H1 (cell line): ENCODE data around the gene DHCR24. TPM values are rescaled to one million over a fixed set of nuclear protein-coding genes. Genes with fewer than 3 reads are reported as not detected.

Experiments used
- CTCF ChIA-PET: fragments of 300-600 bp; sonication (Branson Sonifier 250); formaldehyde crosslinking; loops from one replicate; lab custom pipeline; 2021; ENCODE audit not compliant: partially characterized antibody; lab: Charles Lee
- POLR2A ChIA-PET: fragments of 300-600 bp; sonication (Branson Sonifier 250); formaldehyde crosslinking; loops from one replicate; lab custom pipeline; 2021; ENCODE audit warnings: inconsistent platforms; ENCODE audit not compliant: partially characterized antibody; lab: Charles Lee
- DNase-seq, 2 experiments: peaks; one replicate each; pipeline versions ENCODE4 v3.0.0 to v3.0.0-alpha.2; 2010 to 2022; ENCODE audit warnings: low spot score in 2 of 2, low read depth in 1 of 2, mixed read lengths in 1 of 2
- FAIRE-seq: peaks from 2 replicates; lab custom pipeline; 2011; peaks lifted over from hg19 to GRCh38; lab: Jason Lieb, UNC
- H2AFZ ChIP-seq: 2 replicates; pipeline ENCODE4 v1.8.1; 2012; ENCODE audit warnings: low read length, inconsistent platforms
- H2AK5ac ChIP-seq: 2 replicates; pipeline ENCODE4 v1.6.1; 2013; ENCODE audit warnings: low read depth, low read length
- H2BK120ac ChIP-seq: replicated peaks from 2 replicates; pipeline ENCODE3; 2013; ENCODE audit warnings: low read depth, low read length, inconsistent platforms
- H2BK12ac ChIP-seq: 2 replicates; pipeline ENCODE4 v1.6.1; 2013; ENCODE audit warnings: low read depth, low read length
- H2BK15ac ChIP-seq: 2 replicates; pipeline ENCODE4 v1.6.1; 2013; ENCODE audit warnings: low read length
- H2BK20ac ChIP-seq: 2 replicates; pipeline ENCODE4 v1.6.1; 2013; ENCODE audit warnings: low read length
- H2BK5ac ChIP-seq: 2 replicates; pipeline ENCODE4 v1.6.1; 2013; ENCODE audit warnings: low read depth, low read length
- H3K14ac ChIP-seq: 2 replicates; pipeline ENCODE4 v1.6.1; 2013; ENCODE audit warnings: inconsistent platforms; ENCODE audit not compliant: insufficient read length
- H3K18ac ChIP-seq: 2 replicates; pipeline ENCODE4 v1.6.1; 2013; ENCODE audit warnings: low read length; ENCODE audit errors: extremely low read depth
- H3K23ac ChIP-seq: 2 replicates; pipeline ENCODE4 v1.6.1; 2013; ENCODE audit warnings: inconsistent platforms; ENCODE audit not compliant: insufficient read length
- H3K23me2 ChIP-seq: 2 replicates; pipeline ENCODE4 v1.6.1; 2013; ENCODE audit warnings: low read depth, low read length
- H3K27ac ChIP-seq: 2 replicates; pipeline ENCODE4 v1.6.1; 2011; ENCODE audit warnings: low read depth, low read length, inconsistent platforms
- H3K27me3 ChIP-seq, 4 experiments: replicated peaks in 1 of 4; 1 replicate in 1 of 4; 2 replicates in 3 of 4; pipeline versions ENCODE4 v1.6.1 to v1.8.1; 2011 to 2013; ENCODE audit warnings: low read length in 3 of 4, mild to moderate bottlenecking in 3 of 4, inconsistent platforms in 2 of 4, mixed read lengths in 2 of 4, moderate library complexity in 1 of 4; ENCODE audit not compliant: control insufficient read depth in 3 of 4, insufficient read depth in 3 of 4; ENCODE audit errors: extremely low read depth in 1 of 4
- H3K36me3 ChIP-seq, 4 experiments: 2 replicates each; pipeline versions ENCODE4 v1.6.1 to v1.8.1; 2011 to 2013; ENCODE audit warnings: mild to moderate bottlenecking in 4 of 4, low read length in 3 of 4, moderate library complexity in 2 of 4, control low read depth in 1 of 4, inconsistent platforms in 1 of 4; ENCODE audit not compliant: insufficient read depth in 4 of 4, control insufficient read depth in 2 of 4
- H3K4ac ChIP-seq: replicated peaks from 2 replicates; pipeline ENCODE3; 2013; ENCODE audit warnings: low read length, low read depth, mixed read lengths, inconsistent platforms; ENCODE audit not compliant: insufficient read length
- H3K4me1 ChIP-seq, 4 experiments: replicated peaks in 1 of 4; 1 replicate in 1 of 4; 2 replicates in 3 of 4; pipeline versions ENCODE4 v1.6.1 to v1.8.1; 2011 to 2013; ENCODE audit warnings: low read length in 3 of 4, inconsistent platforms in 2 of 4, mixed read lengths in 1 of 4; ENCODE audit not compliant: insufficient read depth in 4 of 4, control insufficient read depth in 3 of 4
- H3K4me2 ChIP-seq, 2 experiments: 2 replicates each; pipeline versions ENCODE4 v1.6.1 to v1.8.1; 2011 to 2013; ENCODE audit warnings: low read depth in 2 of 2, low read length in 2 of 2, control low read depth in 1 of 2, inconsistent platforms in 1 of 2, mild to moderate bottlenecking in 1 of 2; ENCODE audit not compliant: insufficient read depth in 1 of 2
- H3K4me3 ChIP-seq, 4 experiments: fragments of 200-600, 300-600 bp in 1 of 4; sonication (generic), shearing (Covaris generic), sonication (Bioruptor Twin) in 1 of 4; 2 replicates each; pipeline versions ENCODE4 v1.5.1 to v1.8.1; 2011 to 2016; ENCODE audit warnings: low read length in 4 of 4, low read depth in 3 of 4, control low read depth in 2 of 4, inconsistent platforms in 2 of 4, mild to moderate bottlenecking in 2 of 4, mixed read lengths in 1 of 4, moderate library complexity in 1 of 4; ENCODE audit not compliant: insufficient read depth in 2 of 4; ENCODE audit errors: extremely low read depth in 1 of 4
- H3K56ac ChIP-seq: replicated peaks from 2 replicates; pipeline ENCODE3; 2013; ENCODE audit warnings: low read depth, mild to moderate bottlenecking, mixed read lengths, low read length, inconsistent platforms; ENCODE audit not compliant: insufficient read length
- H3K79me1 ChIP-seq: 2 replicates; pipeline ENCODE4 v1.6.1; 2013; ENCODE audit warnings: low read depth, low read length, control low read depth
- H3K79me2 ChIP-seq, 2 experiments: 2 replicates each; pipeline versions ENCODE4 v1.6.1 to v1.8.1; 2012 to 2013; ENCODE audit warnings: low read length in 2 of 2, mild to moderate bottlenecking in 2 of 2, inconsistent platforms in 1 of 2; ENCODE audit not compliant: insufficient read depth in 2 of 2, control insufficient read depth in 1 of 2
- H3K9ac ChIP-seq, 4 experiments: replicated peaks in 1 of 4; 1 replicate in 1 of 4; 2 replicates in 3 of 4; pipeline versions ENCODE4 v1.6.1 to v1.8.1; 2011 to 2013; ENCODE audit warnings: low read depth in 3 of 4, low read length in 3 of 4, control low read depth in 2 of 4, mild to moderate bottlenecking in 2 of 4, moderate library complexity in 2 of 4, inconsistent platforms in 1 of 4; ENCODE audit errors: extremely low read depth in 1 of 4
- H3K9me3 ChIP-seq, 2 experiments: 2 replicates each; pipeline versions ENCODE4 v1.6.1 to v1.8.1; 2012 to 2013; ENCODE audit warnings: mild to moderate bottlenecking in 2 of 2, moderate library complexity in 2 of 2, control low read depth in 1 of 2, inconsistent platforms in 1 of 2, low read depth in 1 of 2, low read length in 1 of 2, mixed read lengths in 1 of 2; ENCODE audit not compliant: insufficient read depth in 2 of 2
- H4K20me1 ChIP-seq, 2 experiments: replicated peaks in 1 of 2; 2 replicates each; pipeline versions ENCODE3 to v1.8.1; 2011 to 2013; ENCODE audit warnings: inconsistent platforms in 2 of 2, low read length in 2 of 2, mild to moderate bottlenecking in 1 of 2; ENCODE audit not compliant: insufficient read depth in 2 of 2, control insufficient read depth in 1 of 2
- H4K5ac ChIP-seq: 2 replicates; pipeline ENCODE4 v1.6.1; 2013; ENCODE audit warnings: low read length, low read depth, mixed read lengths, inconsistent platforms; ENCODE audit not compliant: insufficient read length
- H4K8ac ChIP-seq: 2 replicates; pipeline ENCODE4 v1.8.0; 2013; ENCODE audit warnings: mild to moderate bottlenecking, moderate library complexity, low read length, inconsistent platforms; ENCODE audit not compliant: insufficient read depth; ENCODE audit errors: extremely low read depth
- H4K91ac ChIP-seq: replicated peaks from 2 replicates; pipeline ENCODE3; 2013; ENCODE audit warnings: low read length, mixed read lengths, inconsistent platforms; ENCODE audit not compliant: insufficient read length
- BRCA1 ChIP-seq: IDR thresholded peaks from 2 replicates; pipeline ENCODE4 v1.6.1; 2012; ENCODE audit warnings: low read depth, low read length, improper control_type of control experiment
- POU5F1 ChIP-seq: IDR thresholded peaks from 2 replicates; pipeline ENCODE4 v1.6.1; 2011; ENCODE audit warnings: low read depth, mild to moderate bottlenecking, low read length, moderate library complexity
- SP4 ChIP-seq: IDR thresholded peaks from 2 replicates; pipeline ENCODE4 v1.6.1; 2012; ENCODE audit warnings: low read length, inconsistent platforms
- TCF12 ChIP-seq: IDR thresholded peaks from 2 replicates; pipeline ENCODE4 v1.6.1; 2011; ENCODE audit warnings: low read depth, mild to moderate bottlenecking, low read length
- ZNF274 ChIP-seq: IDR thresholded peaks from 2 replicates; pipeline ENCODE4 v1.7.0; 2012; ENCODE audit warnings: low read length, borderline replicate concordance; ENCODE audit errors: extremely low read depth
- WGBS, 2 experiments: shearing (Covaris generic) in 1 of 2; methylation state at CpG; one replicate each; pipeline versions ENCODE4 v1.1.6 to v1.1.7; 2013 to 2015; ENCODE audit warnings: low lambda C conversion rate in 2 of 2, mixed read lengths in 2 of 2, inconsistent platforms in 1 of 2, low coverage in 1 of 2, missing lambda C conversion rate in 1 of 2; ENCODE audit not compliant: insufficient replicate concordance in 2 of 2, insufficient coverage in 1 of 2, insufficient read length in 1 of 2; ENCODE audit errors: extremely low coverage in 1 of 2, missing lambda C conversion rate in 1 of 2; 5-methylcytosine and 5-hydroxymethylcytosine counted together
- polyA plus RNA-seq, 7 experiments: library from polyadenylated mRNA; depleted of rRNA in 3 of 7; stranded (reverse) in 5 of 7; unstranded in 2 of 7; fragments of >200 nt in 5 of 7; fragments of 200-250 nt in 2 of 7; gene quantifications; 1 replicate in 5 of 7; 2 replicates in 1 of 7; 4 replicates in 1 of 7; pipeline versions ENCODE4 v1.2.1 to v1.2.3, GENCODE V29; 2011 to 2013; ENCODE audit warnings: missing spikeins in 2 of 7, mixed read lengths in 2 of 7
- total RNA-seq: library from RNA; stranded (reverse); fragmentation: NEBNext Ultra II Directional; extraction: Animal tissue kit (Norgen Biotek cat#: 25700); gene quantifications from 2 replicates; pipeline ENCODE4 v1.2.1, GENCODE V29; 2021

DHCR24 gene
- total and polyA plus RNA-seq, 2 of the 8 experiments (the other 6 are each of a cell fraction or from before 2014, with no cell fraction given), result 370 to 419 TPM

- Histone ChIP-seq H3K27ac (no peak overlapping the region), H3K9ac (no peak overlapping the region), H3K9me3 (no peaks in the 10 kb centered on the region), H4K91ac (no peak overlapping the region), H2BK5ac (no peak overlapping the region), H4K20me1 (no peaks in the 10 kb centered on the region), H3K36me3 (no peaks in the 10 kb centered on the region), H2BK20ac (no peak overlapping the region), H3K4me1 (0 out of 7 replicates have a peak, but pooled peaks cover 0 to 3% (median under 1%) of the 10 kb centered on the region in 4 experiments), H3K56ac (no peak overlapping the region), H3K79me1 (no peaks in the 10 kb centered on the region), H2BK120ac (no peak overlapping the region), H3K23me2 (no peaks in the 10 kb centered on the region), H4K5ac (no peak overlapping the region), H2AFZ (no peak overlapping the region), H3K14ac (no peak overlapping the region), H2BK15ac (no peak overlapping the region), H3K4me3 (no peak overlapping the region), H2BK12ac (peak overlapping the region; percentile 60; the same call in 1 of the 2 replicates), H3K18ac (no peak overlapping the region), H2AK5ac (no peak overlapping the region), H3K23ac (no peak overlapping the region), H3K79me2 (no peaks in the 10 kb centered on the region), H4K8ac (no peak overlapping the region), H3K4me2 (no peak overlapping the region), H3K4ac (no peak overlapping the region), H3K27me3 (no peaks in the 10 kb centered on the region; a peak in 1 of 7 replicates)
- POLR2A ChIA-PET, result interaction anchor here (1.2 kb wide), 1 partner anchor 8 kb away, joined by 3 read pairs; no protein-coding TSS in a partner anchor
- DNase-seq, result peak in 1 of 2 experiments; percentile 38
- 83% methylated on average over 11 of the region's 11 CpGs; no CpG with 5 or more reads in 1 of the 2 experiments for WGBS, 2 experiments
- TF ChIP-seq POU5F1 (no peak), TCF12 (no peak), BRCA1 (no peak), ZNF274 (no peak), SP4 (no peak)
- CTCF ChIA-PET, result interaction anchor here (0.7 to 5.4 kb wide), 13 partner anchors 8 to 228 kb away, joined by 3 to 80 read pairs (median 4); no protein-coding TSS in a partner anchor
- no peak for FAIRE-seq
Observed at GRCh38 chr1:54806931-54807611, 79.9 kb downstream of the DHCR24 start.
